Activated T-helper 1 cell treated with anti-CD3 and anti-CD28 coated beads, Interleukin-12 subunit alpha, Interleukin-12 subunit beta, Interleukin-2, Interleukin-4 antibody, amounts not matched to agents 30 ng/mL and 10 ng/mL and 1 ng/mL, durations not matched to agents 14 hours and 24 hours and 36 hours (primary cell): ENCODE data around the gene TRPV3. TPM values are rescaled to one million over a fixed set of nuclear protein-coding genes. Genes with fewer than 3 reads are reported as not detected.

Experiments used
- DNase-seq: peaks from one replicate; pipeline ENCODE4 v3.0.0; 2021; ENCODE audit warnings: low spot score
- H3K27ac Mint-ChIP-seq: one replicate; pipeline ENCODE4 v1.8.0; 2021; ENCODE audit warnings: mild to moderate bottlenecking, mixed read lengths
- H3K27me3 Mint-ChIP-seq: one replicate; pipeline ENCODE4 v1.8.0; 2022; ENCODE audit warnings: mild to moderate bottlenecking, moderate library complexity, mixed read lengths; ENCODE audit not compliant: insufficient read depth
- H3K36me3 Mint-ChIP-seq: one replicate; pipeline ENCODE4 v1.8.0; 2021; ENCODE audit warnings: low read depth, mixed read lengths
- H3K4me1 Mint-ChIP-seq: one replicate; pipeline ENCODE4 v1.8.0; 2021; ENCODE audit warnings: low read depth, mixed read lengths
- H3K4me3 Mint-ChIP-seq: one replicate; pipeline ENCODE4 v1.8.0; 2021; ENCODE audit warnings: mild to moderate bottlenecking, moderate library complexity, mixed read lengths
- H3K9me3 Mint-ChIP-seq: one replicate; pipeline ENCODE4 v1.8.0; 2021; ENCODE audit warnings: mixed read lengths
- intact Hi-C: fragments of 100-400 bp; cut with micrococcal nuclease; formaldehyde crosslinking; loops from one replicate; pipeline ENCODE4 v1.15.1; 2024
- total RNA-seq: library from RNA; stranded (reverse); gene quantifications from 2 replicates; pipeline ENCODE4 v1.2.3, GENCODE V29; 2022

The TRPV3 gene
- total RNA-seq = 0.26 and 0.51 TPM in 2 replicates

DNA sequence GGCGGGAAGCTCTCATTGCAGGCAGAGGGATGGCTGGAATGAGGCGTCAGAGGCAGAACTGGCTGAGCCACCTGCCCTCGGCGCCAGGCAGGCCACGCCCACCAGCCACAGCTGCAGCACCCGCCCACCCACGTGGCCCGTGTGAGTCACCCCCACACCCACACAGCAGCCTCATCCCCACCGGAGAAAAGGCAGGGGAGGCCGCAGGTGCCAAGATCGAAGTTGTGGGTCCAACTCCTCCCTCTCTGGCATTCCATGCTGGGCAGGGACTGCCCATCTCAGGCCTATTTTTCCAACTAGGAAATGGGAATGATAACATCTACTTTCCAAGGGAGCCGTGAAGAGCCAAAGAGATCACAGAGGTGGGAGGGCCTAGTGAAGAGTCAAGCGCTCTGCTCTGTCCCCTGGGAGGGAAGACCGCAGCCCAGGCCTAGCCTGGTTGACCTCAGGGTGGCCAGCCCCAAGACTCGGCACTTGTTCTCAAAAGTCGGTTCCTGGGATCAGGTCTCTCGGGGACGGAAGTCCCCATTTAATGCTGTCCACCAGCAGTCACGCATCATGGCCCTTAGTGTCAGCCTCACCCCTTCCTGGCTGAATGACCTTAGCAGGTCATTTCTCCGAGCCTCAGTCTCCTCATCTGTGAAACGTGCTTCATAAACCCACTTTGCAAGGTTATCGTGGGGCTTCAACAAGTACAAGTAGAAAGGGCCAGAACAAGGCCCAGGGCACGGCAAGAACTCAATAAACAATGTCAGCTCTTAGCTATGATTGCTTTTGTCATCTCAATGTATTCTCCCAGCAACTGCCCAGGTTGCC lies at the start of gene TRPV3:
Gene TRPV3 (minus strand): TSS at position 45 of the 816 bp plus-strand sequence. CDS start 2,962 bp downstream, outside the sequence.
- Mint-ChIP-seq H3K27ac (peak within 1 kb of the TSS; percentile 76), H3K4me1 (peaks cover 28% of the 10 kb centered on the region), H3K9me3 (no peaks in the 10 kb centered on the region), H3K27me3 (peaks cover 2% of the 10 kb centered on the region), H3K4me3 (peak within 1 kb of the TSS; percentile 61), H3K36me3 (no peaks in the 10 kb centered on the region)
- DNase-seq = peak; percentile 13
- intact Hi-C loops = no loop called here

DNA sequence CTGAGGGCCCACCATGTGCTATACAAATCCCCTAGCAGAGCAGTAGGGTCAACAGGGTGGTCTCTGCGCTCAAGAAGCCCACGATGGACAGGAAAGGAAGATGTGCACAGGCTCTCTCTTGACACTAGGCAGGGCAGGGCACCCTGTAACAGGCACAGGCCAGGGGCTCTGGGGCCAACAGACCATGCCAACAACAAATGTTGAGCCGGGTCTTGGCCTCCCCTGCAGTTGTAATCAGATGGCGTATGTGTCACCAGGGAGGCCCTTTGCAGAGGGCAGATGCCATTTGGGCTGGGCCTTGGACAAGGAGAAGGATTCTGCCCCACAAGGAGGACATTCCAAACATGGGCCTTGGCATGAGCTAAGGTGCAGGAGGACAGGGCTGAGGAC lies 46.3 kb upstream of the TRPV3 start:
- no peak overlapping the region for H3K27ac Mint-ChIP-seq
- intact Hi-C loops = loop anchor here (5.0 kb wide), 1 partner anchor 33 kb away; the partner anchor contains the start of genes CTNS and SHPK

DNA sequence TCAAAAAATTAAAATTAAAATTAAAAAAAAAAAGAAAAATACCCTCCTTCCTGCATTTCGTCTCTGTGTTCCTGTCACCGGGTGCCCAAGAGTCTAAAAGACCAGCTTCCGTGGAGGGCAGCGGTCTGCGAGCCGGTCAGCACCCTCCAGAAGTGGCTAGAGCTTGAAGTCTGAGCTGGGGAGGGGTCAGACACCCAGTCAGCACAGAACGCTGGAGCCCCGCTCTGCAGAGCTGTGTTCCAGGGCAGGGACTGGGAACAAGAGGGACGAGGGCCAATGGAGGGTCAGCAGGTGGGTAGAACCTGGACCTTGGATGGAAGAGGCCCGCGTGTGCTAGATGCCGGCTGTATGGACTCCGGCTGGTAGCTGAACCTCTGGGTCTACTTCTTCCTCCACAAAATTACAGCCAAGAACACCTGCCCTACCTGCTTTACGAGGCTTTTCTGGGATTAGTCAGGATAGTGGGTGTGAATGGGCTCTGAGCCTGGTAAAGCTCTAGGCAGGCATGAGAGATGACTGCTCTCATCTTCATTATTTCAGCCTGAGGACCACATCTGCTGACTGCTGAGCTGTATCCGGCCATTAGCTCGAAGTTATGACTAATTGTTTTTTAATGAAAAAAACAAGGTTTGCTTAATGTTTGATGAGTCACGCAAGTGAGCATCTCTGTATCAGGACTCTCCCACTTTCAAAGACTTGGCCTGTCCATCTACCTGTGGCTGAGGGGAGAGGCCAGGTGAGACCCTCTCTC lies 45.7 kb upstream of the TRPV3 start:
- Mint-ChIP-seq H3K4me1 (no peaks in the 10 kb centered on the region), H3K36me3 (peaks cover 4% of the 10 kb centered on the region), H3K4me3 (no peak overlapping the region), H3K27me3 (no peaks in the 10 kb centered on the region), H3K27ac (no peak overlapping the region), H3K9me3 (no peaks in the 10 kb centered on the region)
- intact Hi-C loops = loop anchor here (5.0 kb wide), 1 partner anchor 34 kb away; the partner anchor contains the start of genes CTNS and SHPK
- no peak for DNase-seq

More for the DNA sequence above, 46.3 kb upstream of the TRPV3 start:
- no peaks in the 10 kb centered on the region for H3K27me3 Mint-ChIP-seq
- H3K36me3 Mint-ChIP-seq = peaks cover 6% of the 10 kb centered on the region
- H3K9me3 Mint-ChIP-seq = no peaks in the 10 kb centered on the region
- H3K4me3 Mint-ChIP-seq = no peak overlapping the region
- DNase-seq = no peak
- H3K4me1 Mint-ChIP-seq = no peaks in the 10 kb centered on the region

DNA sequence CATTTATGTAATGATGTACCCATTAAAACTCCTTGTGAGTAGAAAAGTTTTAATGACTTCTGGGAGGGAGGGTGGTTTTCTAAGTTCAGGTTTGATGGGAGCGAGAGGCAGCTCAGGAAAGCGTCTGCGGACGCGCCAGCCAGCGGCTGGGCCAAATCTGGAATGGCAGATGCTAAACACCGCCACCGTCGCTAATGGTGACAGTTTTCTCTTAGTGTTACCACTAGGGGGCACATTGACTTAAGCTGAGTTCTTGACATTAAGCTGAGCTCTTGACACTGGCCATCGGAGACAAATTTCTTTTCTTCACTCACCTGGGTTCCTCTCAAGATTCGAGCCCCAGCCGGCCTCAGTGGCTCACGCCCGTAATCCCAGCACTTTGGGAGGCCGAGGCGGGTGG lies 44.9 kb upstream of the TRPV3 start:
- Mint-ChIP-seq H3K4me1 (no peaks in the 10 kb centered on the region), H3K27me3 (no peaks in the 10 kb centered on the region), H3K9me3 (no peaks in the 10 kb centered on the region), H3K36me3 (peaks cover 2% of the 10 kb centered on the region), H3K27ac (no peak overlapping the region), H3K4me3 (no peak overlapping the region)
- intact Hi-C loops = loop anchor here (1.0 to 5.0 kb wide), 3 partner anchors 35 to 66 kb away; partner anchors contain the start of genes CTNS, EMC6, SHPK and TAX1BP3
- no peak for DNase-seq

DNA sequence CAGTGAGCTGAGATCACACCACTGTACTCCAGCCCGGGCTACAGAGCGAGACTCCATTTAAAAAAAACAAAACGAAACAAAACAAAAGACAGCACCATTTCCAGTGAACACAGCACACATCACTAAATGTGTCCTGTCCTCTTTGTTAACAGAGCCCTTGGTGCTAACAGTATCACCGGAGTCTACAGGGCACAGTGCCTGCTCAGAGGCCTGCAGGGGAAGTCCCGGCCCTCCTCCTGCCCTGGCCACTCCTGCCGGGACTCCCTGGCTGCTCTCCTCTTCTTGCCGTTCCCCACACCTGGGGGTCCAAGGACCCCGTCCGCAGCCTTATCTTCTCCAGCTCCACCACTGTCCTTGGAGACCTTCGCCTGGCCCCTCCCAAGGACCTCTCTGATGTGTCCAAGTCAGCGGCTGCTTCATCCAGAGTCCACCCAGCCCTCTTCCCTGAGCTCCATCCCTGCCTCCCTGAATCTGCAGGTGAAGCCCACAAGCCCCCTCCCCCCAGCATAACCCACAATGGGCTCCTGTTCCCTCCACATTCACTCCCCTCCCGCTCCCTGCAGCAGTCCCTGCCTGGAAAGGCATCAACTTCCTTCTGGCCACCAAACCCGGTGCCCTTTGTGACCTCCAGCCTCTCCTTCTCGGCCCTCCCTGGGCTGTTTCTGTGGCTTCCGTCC lies 43.1 kb upstream of the TRPV3 start:
- Mint-ChIP-seq H3K27me3 (no peaks in the 10 kb centered on the region), H3K27ac (no peak overlapping the region), H3K9me3 (no peaks in the 10 kb centered on the region), H3K36me3 (peaks cover 2% of the 10 kb centered on the region), H3K4me1 (no peaks in the 10 kb centered on the region), H3K4me3 (no peak overlapping the region)
- intact Hi-C loops = loop anchor here (5.0 kb wide), 1 partner anchor 37 kb away; the partner anchor contains the start of genes CTNS and SHPK
- DNase-seq = no peak

DNA sequence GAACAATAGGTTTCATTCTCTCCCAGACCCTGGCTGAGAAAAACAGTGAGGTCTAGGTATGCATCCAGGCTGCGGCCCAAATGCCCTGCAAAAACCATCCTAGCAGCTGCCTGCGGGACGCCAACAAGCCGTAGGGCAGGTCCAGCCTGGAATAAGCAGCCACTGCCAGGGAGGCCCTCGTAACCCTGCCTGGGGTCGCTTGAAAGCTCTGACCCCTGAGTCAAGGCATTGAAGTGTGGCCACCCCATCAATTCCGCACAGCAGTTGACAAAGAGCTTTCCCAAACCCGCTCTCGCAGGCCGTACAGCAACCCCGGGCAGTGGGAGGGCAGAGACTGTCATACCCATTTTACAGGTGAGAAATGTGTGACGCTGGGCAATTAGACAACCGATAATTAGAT lies 40.5 kb upstream of the TRPV3 start:
- DNase-seq = no peak
- Mint-ChIP-seq H3K9me3 (no peaks in the 10 kb centered on the region), H3K36me3 (peaks cover 2% of the 10 kb centered on the region), H3K27me3 (no peaks in the 10 kb centered on the region), H3K4me1 (no peaks in the 10 kb centered on the region), H3K27ac (no peak overlapping the region), H3K4me3 (no peak overlapping the region)
- intact Hi-C loops = no loop called here

DNA sequence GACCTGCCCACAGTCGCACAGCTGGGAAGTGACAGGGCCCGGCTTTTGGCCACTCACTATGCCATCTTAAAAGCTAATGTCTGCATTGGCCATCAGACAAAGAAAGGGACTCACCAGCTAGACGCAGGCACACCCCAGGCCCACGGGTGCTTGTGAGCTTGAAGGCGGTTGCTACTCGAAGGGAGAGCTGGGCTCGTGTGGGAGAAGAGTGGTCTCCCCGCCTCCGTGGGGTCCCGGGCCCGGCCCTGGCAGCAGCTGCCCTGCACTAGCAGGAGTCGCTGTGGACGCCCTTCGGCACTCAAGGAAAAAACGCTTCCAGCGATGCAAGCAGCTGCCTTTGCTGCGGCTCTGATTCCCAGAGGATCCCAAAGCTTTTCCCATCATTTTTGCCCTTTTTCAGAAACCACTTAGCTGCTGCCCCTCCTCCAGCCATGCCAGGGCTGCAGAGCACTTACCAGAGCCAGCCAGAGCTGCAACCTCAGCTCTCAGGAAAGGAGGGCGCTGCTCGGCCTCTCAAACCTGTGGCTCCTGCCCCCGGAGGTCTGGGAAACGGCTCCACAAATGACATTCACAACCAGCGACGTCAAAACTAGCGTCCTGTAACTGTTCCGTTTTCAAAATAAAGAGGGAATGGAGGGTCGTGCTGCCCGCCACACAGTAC lies 39.3 kb upstream of the TRPV3 start:
- Mint-ChIP-seq H3K4me3 (no peak overlapping the region), H3K4me1 (no peaks in the 10 kb centered on the region), H3K36me3 (no peaks in the 10 kb centered on the region), H3K27me3 (no peaks in the 10 kb centered on the region), H3K9me3 (no peaks in the 10 kb centered on the region), H3K27ac (no peak overlapping the region)
- intact Hi-C loops = no loop called here
- no peak for DNase-seq

DNA sequence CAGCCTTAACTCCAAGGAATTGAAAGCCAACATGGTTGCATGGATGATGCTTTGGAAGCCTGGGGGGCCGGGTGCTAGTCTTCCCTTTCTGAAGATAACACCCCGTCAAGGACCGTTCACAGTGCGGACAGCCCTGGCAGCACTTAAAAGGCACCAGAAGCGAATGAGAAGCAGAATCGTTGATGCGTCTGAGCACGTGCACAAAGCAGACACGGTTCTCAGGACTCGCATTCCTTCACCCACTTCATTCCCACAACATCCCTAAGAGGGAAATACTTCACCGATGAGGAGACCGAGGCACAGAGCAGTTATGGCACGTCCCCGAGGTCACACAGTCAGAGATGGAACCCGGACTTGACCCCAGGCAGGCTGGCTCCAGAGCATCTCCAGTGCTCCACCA lies 37.4 kb upstream of the TRPV3 start:
- H3K27me3 Mint-ChIP-seq = no peaks in the 10 kb centered on the region
- intact Hi-C loops = no loop called here

DNA sequence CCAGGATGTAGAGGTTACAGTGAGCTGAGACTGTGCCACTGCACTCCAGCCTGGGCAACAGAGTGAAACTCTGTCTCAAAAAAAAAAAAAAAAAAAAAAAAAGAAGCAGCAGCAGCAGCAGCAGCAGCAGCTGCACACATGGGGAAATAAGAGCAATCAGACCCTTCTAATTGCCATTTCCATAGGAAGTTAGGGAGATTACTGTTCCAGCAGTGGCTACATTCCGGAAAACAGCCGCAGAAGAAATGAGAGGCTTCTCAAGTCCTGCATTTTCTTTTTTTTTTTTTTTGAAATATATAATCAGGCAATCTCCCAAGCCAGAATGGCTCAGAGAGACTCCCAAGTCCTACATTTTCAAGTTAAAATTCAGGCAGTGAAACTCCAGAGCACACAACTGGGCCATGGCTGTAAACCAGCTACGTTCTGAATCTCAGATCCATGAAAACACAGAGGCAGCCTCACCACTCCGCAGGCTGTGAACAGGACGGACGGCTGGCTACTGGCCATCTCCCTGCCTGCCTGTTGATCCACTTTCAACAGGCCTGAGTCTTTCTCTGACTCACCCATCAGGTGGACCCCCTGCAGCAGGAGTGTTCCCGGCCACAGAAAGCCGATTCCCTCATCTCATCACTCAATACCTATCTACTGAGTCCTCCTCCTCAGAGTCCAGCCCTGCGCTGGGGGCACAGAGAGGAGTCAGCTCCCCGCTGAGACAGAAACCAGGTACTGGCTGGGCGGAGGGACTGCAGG lies 36.6 kb upstream of the TRPV3 start:
- H3K36me3 Mint-ChIP-seq = peaks cover 6% of the 10 kb centered on the region
- no peak for DNase-seq
- no peaks in the 10 kb centered on the region for H3K4me1 Mint-ChIP-seq
- H3K27me3 Mint-ChIP-seq = no peaks in the 10 kb centered on the region
- H3K4me3 Mint-ChIP-seq = no peak overlapping the region
- no peak overlapping the region for H3K27ac Mint-ChIP-seq
- no peaks in the 10 kb centered on the region for H3K9me3 Mint-ChIP-seq
- intact Hi-C loops = no loop called here

More for the DNA sequence above, 37.4 kb upstream of the TRPV3 start:
- DNase-seq = no peak
- Mint-ChIP-seq H3K27ac (no peak overlapping the region), H3K9me3 (no peaks in the 10 kb centered on the region), H3K36me3 (peaks cover 1% of the 10 kb centered on the region), H3K4me3 (no peak overlapping the region), H3K4me1 (no peaks in the 10 kb centered on the region)

DNA sequence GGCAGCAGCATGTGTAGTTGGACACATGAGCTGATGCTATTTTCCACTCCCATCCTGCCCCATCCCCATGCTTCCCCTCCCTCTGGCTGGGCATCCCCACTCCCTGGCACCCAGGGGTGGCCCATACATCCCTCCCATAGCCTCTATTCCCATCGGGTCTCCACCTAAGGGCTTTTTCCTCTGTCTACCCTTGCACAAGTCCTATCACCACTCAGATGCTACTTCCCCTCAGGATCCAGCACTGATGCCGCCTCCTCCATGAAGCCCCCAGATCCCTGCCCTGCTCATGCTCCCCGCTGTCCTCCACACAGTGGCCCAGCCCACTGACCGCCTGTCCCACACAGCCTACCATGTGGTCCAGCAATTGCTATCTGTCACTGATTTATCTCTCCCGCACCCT lies 35.8 kb upstream of the TRPV3 start:
- H3K27ac Mint-ChIP-seq = no peak overlapping the region
- no peaks in the 10 kb centered on the region for H3K9me3 Mint-ChIP-seq
- no peaks in the 10 kb centered on the region for H3K27me3 Mint-ChIP-seq
- H3K36me3 Mint-ChIP-seq = peaks cover 8% of the 10 kb centered on the region
- intact Hi-C loops = no loop called here
- H3K4me1 Mint-ChIP-seq = no peaks in the 10 kb centered on the region
- no peak for DNase-seq
- no peak overlapping the region for H3K4me3 Mint-ChIP-seq

DNA sequence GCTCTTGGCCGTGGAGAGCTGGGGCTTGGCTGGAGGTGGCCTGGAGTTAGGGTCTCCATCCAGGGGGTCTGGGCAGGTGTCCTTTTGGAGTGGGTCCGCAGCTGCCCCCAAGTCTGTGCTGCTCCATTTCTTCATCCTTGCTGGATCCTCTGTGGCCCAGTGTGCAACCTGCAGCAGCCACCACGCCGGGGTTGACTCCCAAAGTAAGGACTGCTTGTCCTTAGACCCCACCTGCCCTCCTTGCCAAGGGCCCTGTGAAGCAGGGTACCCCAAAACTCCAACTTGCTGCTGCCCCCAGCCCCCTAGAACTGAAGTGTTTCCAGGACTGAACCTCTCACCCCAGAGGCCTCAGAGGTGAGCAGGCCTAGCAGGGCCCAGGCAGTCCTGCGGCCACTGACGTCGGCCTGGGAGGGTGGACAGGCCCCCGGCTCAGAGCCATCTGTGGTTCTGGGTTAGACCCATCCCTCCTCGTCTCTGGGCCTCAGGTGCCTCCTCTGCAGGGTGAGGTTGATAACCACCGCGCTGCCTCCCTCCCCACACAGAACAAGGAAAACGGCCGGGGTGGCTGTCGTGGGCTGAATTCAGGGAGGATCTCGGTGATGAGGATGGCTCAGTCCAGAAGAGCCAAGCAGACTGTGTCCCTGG lies 34.7 kb upstream of the TRPV3 start:
- Mint-ChIP-seq H3K27ac (peak overlapping the region; percentile 23), H3K9me3 (no peaks in the 10 kb centered on the region), H3K36me3 (peaks cover 8% of the 10 kb centered on the region), H3K4me1 (no peaks in the 10 kb centered on the region), H3K4me3 (no peak overlapping the region), H3K27me3 (no peaks in the 10 kb centered on the region)
- intact Hi-C loops = no loop called here
- no peak for DNase-seq
